ENCODE results near the gene GAREM2.

The GAREM2 gene

DNA sequence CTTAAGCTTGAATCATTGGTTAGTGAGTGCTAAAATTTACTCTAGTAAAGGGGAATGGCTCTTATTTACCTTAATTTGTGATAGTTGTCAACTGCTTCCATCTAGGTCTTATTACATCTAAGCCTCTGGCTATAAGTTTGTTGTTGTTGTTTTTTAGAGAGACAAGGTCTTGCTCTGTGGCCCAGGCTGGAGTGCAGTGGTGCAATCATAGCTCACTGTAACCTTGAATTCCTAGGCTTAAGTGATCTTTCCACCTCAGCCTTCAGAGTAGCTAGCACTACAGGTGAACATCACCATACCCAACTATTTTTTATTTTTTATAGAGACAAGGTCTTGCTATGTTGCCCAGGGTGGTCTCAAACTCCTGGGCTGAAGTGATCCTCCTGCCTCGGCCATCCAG, 65.0 kb downstream of the GAREM2 start:
- no peak overlapping the region for H3K4me3 Mint-ChIP-seq
- no peak overlapping the region for H3K27ac Mint-ChIP-seq
- TF ChIP-seq, protein P1, sequence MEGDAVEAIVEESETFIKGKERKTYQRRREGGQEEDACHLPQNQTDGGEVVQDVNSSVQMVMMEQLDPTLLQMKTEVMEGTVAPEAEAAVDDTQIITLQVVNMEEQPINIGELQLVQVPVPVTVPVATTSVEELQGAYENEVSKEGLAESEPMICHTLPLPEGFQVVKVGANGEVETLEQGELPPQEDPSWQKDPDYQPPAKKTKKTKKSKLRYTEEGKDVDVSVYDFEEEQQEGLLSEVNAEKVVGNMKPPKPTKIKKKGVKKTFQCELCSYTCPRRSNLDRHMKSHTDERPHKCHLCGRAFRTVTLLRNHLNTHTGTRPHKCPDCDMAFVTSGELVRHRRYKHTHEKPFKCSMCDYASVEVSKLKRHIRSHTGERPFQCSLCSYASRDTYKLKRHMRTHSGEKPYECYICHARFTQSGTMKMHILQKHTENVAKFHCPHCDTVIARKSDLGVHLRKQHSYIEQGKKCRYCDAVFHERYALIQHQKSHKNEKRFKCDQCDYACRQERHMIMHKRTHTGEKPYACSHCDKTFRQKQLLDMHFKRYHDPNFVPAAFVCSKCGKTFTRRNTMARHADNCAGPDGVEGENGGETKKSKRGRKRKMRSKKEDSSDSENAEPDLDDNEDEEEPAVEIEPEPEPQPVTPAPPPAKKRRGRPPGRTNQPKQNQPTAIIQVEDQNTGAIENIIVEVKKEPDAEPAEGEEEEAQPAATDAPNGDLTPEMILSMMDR (IDR thresholded peaks at IDR 0.05) = no peak
- no peak for DNase-seq
- peaks cover 16% of the 10 kb centered on the region for H3K4me1 Mint-ChIP-seq
- no peaks in the 10 kb centered on the region for H3K27me3 Mint-ChIP-seq (ENCODE audit: low read depth, poor library complexity)
- H3K36me3 Mint-ChIP-seq (ENCODE audit: low read depth) = peaks cover 14% of the 10 kb centered on the region
- no peaks in the 10 kb centered on the region for H3K9me3 Mint-ChIP-seq

DNA sequence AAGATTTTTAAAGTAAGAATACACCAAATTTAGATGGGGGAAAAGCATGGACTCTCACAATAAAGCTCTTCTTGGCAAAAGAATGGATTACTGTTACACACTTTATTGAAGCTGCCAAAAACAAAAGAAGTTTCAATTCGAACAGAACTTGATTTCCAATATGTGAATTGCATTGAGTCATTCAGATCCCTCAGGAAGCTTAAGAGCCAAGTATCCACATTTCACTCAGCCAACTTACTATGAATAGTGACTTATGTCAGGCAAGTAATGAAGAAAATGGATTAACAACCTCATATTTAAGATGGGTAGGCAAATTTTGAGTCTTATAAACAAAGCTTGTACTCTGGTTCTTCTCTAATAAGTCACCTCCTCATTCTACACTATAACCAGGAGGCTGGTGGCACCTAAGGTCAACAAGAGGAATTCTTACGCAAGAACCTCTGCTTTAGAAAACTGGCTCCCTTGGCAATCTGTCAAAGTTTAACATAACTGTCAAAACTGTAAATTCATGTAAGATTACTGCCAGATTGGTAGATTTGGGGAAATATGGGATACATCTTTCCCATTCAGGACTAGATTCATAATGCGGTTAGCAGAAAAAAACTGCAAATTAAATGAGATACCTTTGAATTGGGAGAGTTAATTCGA, 65.5 kb downstream of the GAREM2 start:
- H3K27me3 Mint-ChIP-seq (ENCODE audit: low read depth, poor library complexity) = no peaks in the 10 kb centered on the region
- peaks cover 11% of the 10 kb centered on the region for H3K36me3 Mint-ChIP-seq (ENCODE audit: low read depth)
- TF ChIP-seq, protein P1 (IDR thresholded peaks at IDR 0.05) = no peak
- H3K9me3 Mint-ChIP-seq = no peaks in the 10 kb centered on the region
- peaks cover 21% of the 10 kb centered on the region for H3K4me1 Mint-ChIP-seq
- no peak for DNase-seq
- H3K27ac Mint-ChIP-seq = no peak overlapping the region
- no peak overlapping the region for H3K4me3 Mint-ChIP-seq

All from nephron progenitor cell (in vitro differentiated cells).